GM18858 (cell line): ENCODE data around the gene KCTD20.
"Not testable (repeated sequence)": the region's sequence is repeated elsewhere in the genome, so short reads cannot be mapped to it uniquely, and the experiment has no call there.

Experiments used
- ATAC-seq: cut with Tn5 transposase; IDR thresholded peaks from one replicate; pipeline ENCODE4 v1.9.1; 2021; ENCODE audit not compliant: unreplicated experiment

The KCTD20 gene

DNA sequence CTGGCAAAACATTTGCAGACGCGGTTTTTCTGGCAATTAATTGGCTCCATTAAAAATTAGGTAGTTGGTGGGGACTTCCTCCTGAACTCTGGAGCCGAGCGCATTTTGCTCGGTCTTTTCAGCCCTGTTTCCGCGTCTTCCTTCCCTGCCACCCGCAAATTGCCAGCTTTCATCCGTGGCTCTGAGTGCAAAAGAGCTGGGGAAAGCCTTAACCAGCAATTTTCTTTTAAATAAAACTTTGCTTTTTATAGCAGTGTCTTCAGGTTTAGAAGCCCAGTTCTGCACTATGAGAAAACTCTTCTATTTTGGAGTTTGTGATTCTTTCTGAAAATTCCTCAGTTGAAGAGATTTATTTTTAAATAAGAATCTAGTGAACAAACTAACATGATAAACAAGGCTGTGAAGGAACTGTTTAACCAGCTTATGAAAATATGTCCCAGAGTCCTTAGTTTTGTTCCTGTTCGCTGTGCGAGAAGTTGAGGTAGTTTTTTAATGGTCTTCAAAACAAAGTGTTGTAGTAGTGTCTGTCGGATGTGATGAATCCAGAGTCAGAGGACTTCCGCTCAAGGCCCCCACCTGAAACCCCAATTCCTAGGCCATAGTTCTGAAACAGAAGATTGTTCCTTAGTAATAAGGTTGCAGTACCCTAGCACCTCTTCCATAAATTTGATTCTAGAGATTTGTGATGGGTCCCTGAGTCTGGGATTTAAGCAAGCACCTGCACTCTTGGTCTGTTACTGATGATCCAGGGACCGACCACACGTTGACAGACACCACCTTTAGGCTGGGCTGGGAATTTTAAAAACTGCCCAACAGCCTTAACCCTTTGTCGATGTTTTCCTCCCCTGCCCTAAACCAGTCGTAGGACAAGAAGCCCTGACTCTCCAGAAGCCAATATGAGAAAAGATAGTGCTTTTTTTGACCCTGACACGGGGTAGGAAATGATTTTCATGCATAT is 950 bp downstream of the KCTD20 start:
- ATAC-seq: no peak

DNA sequence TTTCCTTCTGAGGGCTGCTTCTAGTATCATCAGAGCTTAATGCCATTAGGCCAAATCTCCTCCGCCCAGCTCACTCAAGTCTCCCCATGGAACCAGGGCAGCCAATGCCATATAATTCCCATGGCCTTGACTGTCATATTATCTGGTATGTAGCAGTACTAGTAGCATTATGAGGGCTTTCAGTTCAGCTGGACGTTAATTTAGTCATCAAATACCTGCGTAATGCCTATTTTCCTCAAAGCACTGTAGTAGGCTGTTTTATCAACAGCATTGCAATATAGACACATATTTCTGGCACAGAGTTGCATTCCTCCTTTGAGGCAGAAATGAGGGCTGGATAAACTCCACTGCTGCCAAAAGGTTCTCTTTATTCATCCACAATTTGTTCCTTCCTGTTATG is 1.7 kb downstream of the KCTD20 start:
- ATAC-seq: no peak

GRCh38 chr6:36445621-36446020 is 2.8 kb downstream of the KCTD20 start:
- no peak for ATAC-seq

DNA sequence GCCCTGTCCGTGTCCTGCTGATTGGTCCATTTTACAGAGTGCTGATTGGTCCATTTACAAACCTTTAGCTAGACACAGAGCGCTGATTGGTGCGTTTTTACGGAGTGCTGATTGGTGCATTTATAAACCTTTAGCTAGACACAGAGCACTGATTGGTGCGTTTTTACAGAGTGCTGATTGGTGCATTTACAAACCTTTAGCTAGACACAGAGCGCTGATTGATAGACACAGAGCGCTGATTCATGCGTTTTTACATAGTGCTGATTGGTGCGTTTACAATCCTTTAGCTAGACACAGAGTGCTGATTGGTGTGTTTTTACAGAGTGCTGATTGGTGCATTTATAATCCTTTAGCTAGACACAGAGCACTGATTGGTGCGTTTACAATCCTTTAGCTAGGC is 6.4 kb downstream of the KCTD20 start:
- not testable (repeated sequence) for ATAC-seq

DNA sequence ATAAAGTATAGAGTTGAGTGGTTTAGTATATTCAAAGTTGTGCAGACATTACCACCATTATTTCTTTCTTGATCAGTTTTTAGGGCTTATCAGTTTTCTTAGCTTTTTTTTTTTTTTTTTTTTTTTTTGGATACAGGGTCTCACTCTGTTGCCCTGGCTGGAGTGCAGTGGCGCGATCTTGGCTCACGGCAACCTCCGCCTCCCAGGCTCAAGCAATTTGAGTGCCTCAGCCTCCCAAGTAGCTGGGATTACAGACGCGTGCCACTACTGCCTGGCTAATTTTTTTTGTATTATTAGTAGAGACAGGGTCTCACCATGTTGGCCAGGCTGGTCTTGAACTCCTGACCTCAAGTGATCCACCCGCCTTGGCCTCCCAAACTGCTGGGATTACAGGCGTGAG is 10.1 kb downstream of the KCTD20 start:
- ATAC-seq: not testable (repeated sequence)

DNA sequence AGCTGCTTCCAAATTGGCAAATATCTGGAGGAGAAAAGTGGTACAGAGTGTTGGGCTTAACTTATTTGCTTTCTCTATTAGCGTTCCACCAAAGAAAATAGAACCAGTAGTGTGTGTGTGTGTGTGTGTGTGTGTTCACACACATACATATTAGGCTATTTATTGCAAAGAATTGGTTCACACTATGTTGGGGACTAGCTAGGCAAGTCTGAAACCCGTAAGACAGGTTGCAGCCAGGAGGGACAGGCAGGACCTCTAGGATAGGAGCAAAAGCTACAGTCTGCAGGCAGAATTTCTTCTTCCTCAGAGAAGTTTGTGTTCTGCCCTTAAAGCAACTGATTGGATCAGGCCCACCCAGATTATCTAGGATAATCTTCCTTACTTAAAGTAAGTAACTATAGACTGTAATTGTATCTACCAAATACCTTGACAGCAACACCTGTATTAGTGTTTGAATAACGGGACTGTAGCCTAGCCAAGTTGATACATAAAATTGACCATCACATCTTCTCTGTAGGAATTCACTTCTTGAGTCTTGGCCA is 12.8 kb downstream of the KCTD20 start:
- no peak for ATAC-seq

GRCh38 chr6:36459501-36459900 is 16.7 kb downstream of the KCTD20 start:
- no peak for ATAC-seq

- ATAC-seq: no peak
Observed at GRCh38 chr6:36460916-36461315, 18.1 kb downstream of the KCTD20 start.

- ATAC-seq: no peak
Observed at GRCh38 chr6:36461646-36462045, 18.8 kb downstream of the KCTD20 start.

DNA sequence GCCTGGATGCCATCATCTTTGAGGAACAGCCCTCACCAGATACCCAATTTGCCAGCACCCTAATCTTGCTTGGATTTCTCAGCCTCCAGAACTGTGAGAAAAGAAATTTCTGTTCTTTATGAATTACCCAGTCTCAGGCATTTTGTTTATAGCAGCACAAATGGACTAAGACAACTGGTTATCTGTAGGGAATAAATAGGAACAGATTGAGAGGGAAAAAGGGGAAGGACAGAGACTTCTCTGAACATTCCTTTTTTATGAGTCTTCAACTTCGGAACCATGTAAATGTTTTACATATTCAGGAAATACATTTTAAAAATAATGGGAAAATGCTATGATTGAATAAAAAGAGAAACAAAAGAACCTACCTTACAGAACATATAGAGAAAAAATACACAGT is 20.9 kb downstream of the KCTD20 start:
- ATAC-seq: no peak

DNA sequence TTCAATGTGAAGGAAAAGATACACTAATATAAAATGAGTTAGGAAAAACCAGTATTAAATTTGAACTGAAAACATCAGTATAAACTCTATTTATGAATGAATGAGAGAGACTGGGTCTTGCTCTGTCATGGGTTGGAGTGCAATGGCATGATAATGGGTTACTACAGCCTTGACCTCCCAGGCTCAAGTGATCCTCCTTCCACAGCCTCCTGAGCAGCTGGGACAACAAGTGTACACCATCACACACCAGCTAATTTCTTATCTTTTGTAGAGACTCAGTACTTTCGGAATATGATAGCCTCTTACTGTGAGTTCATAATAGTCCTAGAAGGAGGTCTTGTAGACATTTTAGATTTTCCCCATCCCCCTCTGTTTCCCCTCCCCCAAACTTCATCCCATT is 21.4 kb downstream of the KCTD20 start:
- ATAC-seq: no peak

DNA sequence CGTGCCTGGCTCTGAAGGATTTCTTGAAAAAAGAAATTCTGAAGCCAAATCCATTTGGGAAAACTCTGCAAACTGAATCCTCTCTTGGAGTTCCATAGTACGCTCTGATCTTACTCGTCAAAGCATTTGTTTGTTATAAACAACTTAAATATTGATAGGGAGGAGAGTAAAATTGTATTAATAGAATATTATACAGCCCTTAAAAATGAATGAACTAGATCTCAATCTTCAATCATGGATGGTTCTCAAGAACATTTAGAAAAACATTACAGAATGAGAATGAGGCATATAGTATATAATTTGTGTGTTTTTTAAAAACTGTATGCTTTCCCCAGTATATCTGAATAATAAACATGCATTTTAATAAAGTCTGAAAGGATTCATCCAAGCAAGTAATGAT is 24.8 kb downstream of the KCTD20 start:
- ATAC-seq: no peak

DNA sequence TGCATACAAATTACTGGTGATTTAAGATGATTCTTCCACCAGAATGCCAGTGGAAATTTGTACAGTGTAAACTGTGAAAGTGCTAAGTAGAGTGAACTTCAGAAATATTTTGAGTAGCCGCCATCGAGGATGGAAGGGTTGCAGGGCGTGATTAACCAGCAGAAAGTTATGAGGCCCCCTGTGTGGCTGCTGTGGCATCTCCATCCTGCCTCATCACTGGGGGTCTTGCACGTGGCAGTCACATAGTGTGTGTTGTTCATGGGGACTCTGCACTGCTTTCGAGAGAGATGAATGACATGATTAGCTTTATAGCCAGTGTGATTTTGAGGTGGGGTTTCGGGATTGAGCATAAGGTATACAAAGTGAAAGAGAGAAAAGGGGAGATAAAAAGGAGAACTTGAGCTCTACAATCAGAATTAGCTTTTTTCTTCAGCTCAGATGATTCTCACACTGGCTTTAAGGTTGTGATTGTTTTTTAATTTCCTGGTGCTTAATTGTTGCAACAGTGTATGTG is 26.4 kb downstream of the KCTD20 start:
- no peak for ATAC-seq

- no peak for ATAC-seq
Observed at GRCh38 chr6:36469946-36470345, 27.1 kb downstream of the KCTD20 start.

- ATAC-seq: no peak
Observed at GRCh38 chr6:36478051-36478526, 35.3 kb downstream of the KCTD20 start.

DNA sequence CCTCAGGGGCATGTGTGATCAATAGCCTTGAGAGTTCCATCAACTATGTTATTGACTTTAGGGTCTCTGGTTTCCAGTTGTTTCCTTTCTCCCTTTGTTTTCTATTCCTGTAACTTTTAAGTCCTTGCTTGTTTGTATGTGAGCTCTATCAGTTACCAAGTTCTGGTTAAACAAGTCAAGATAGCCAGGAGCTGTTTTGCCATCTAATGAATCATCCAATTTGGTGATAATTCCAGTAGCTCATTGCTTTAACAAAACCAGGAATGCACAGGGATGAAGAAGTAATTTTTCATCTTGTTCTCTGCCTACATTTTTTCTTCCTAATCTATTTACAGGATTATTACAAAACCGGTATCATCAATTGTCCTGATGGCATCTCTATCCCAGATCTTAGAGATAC is 36.5 kb downstream of the KCTD20 start:
- no peak for ATAC-seq

- ATAC-seq: not testable (repeated sequence)
Observed at GRCh38 chr6:36483326-36483725, 40.5 kb downstream of the KCTD20 start.

DNA sequence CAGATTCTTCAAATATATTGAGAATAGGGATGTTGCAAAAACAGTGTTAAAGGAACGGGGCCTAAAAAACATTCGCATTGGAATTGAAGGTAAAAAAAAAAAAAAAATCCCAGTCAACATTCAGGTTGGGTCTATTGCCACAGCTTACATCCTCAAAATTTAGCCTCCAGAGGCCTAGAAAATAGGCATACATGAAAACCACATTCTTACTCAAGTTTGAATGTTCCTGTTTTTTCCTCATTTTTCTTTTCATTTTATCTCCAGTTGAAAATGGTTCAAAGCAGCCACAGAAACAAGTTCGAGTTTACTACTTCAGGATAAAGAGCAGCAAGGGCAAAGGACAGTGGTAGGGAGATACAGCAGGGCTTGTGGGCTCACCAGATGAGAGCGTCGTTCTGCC is 41.9 kb downstream of the KCTD20 start:
- ATAC-seq: no peak

DNA sequence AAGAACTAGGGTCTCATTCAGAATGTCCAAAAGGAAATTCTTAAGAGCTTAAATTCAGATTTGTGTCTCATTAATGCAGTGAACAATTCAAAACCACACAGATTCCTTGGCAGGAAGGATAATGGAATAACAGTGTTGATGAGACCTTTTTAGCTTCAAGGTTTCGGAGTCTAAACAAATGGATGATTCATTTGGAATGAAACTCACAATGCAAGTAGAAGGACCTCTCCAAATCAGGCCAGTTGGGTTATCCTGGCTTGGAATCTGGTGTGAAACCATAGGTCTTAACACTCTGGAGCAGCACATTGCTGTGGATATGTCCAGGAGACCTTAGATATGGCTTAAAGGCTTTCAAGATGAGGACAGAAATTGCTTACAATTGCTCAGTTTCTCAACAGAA is 44.9 kb downstream of the KCTD20 start:
- no peak for ATAC-seq

DNA sequence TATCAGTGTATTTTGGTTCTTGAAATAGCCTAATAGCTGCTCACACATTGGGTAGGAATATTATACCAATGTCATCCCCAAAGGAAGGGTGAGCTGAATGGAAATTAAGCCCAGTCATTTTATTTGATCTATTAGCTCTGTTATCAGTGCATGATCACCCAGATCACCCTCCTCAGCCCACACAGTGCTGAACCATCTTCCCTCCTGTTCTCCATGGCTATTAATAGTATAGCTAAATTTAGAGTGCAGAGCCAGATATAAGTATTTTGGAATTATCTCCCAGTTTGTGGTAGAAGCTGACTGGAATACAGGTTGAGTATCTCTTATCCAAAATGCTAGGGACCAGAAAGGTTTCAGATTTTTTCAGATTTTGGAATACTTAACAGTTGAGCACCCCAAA is 45.4 kb downstream of the KCTD20 start:
- no peak for ATAC-seq

DNA sequence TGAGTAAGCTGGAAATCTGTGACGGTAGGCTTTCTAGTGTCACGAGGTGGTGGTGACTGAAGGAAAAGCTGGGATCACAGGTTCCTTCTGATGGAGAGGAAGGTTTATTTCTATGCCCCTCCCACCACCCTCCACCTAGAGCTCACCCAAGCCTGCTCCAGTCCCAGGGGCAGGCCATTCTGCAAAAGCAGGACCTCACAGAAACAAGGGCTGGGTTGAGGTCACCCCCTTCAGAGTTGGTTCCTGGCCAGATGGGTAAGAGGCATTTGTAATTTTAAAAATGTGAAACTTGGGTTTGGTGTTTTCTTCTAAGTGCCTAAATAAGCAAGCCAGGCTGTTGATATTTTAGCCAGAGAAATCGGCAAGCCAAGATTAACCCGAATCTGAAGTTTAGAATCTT is 46.6 kb downstream of the KCTD20 start:
- no peak for ATAC-seq

DNA sequence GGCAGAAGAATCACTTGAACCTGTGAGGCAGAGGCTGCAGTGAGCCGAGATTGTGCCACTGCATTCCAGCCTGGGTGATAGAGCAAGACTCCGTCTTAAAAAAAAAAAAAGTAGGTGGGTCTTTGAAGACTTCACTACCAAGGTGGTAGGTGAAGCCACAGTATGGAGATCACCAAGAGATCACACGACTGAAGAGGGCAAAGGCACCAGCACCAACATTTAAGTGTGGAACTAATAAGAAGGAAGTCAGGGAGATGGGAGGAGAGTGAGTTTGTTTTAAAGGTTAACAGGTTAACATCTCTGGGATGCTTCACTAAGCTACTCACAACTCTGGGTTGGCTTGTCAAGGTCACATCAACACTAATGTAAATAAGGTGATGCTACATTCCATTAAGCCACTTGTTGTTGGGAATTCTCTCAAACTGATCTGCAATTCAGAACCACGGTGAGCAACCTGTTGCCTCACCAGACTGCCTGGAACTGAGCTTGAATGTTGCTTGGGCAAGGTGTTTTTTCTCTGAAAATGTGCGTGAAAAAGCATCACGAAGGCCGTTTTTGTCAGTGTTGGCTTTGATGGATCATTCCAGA is 48.7 kb downstream of the KCTD20 start:
- ATAC-seq: no peak
